K562 (cell line): Measurements from ENCODE around the gene SORCS2. TPM values are rescaled to one million over a fixed set of nuclear protein-coding genes. Genes with fewer than 3 reads are reported as not detected.

ENCODE experiments used
- ATAC-seq: fragments of 200-7000 bp; cut with Tn5 transposase; 3 replicates; pipeline ENCODE4 v1.9.1; 2020; ENCODE audit warnings: moderate library complexity
- BruUV-seq: library from RNA; stranded (reverse); fragments of 400-500 nt; replicated peaks from 2 replicates; lab custom pipeline; 2021; lab: Mats Ljungman, UMichigan
- CTCF ChIA-PET: fragments of 300-600 bp; formaldehyde crosslinking; extraction: SDS; loops from one replicate; lab custom pipeline; 2021; ENCODE audit warnings: low intra/inter-chr PET ratio; lab: Yijun Ruan, JAX
- POLR2A ChIA-PET: fragments of 300-600, 350-650 bp; sonication (Branson Sonifier 250); formaldehyde crosslinking; extraction: SDS; loops from one replicate; lab custom pipeline; 2021; ENCODE audit warnings: antibody characterized with exemption, inconsistent platforms; lab: Yijun Ruan, JAX
- DNase-seq, 4 experiments: peaks; one replicate each; pipeline versions ENCODE4 v3.0.0 to v3.0.0-alpha.2; 2011 to 2018; ENCODE audit warnings: low spot score in 3 of 4, mixed read lengths in 3 of 4; ENCODE audit errors: extremely low read depth in 1 of 4
- FAIRE-seq: peaks from 2 replicates; lab custom pipeline; 2011; peaks lifted over from hg19 to GRCh38; lab: Jason Lieb, UNC
- H2AFZ ChIP-seq: 2 replicates; pipeline ENCODE4 v1.6.0; 2011; ENCODE audit warnings: low read depth, low read length, control low read depth, inconsistent platforms
- H3K27ac ChIP-seq: fragments of 200-600 bp; 3 replicates; pipeline ENCODE4 v1.8.0; 2011; ENCODE audit warnings: low read depth, mild to moderate bottlenecking, control low read depth, inconsistent platforms, low read length, moderate library complexity, mixed read lengths; ENCODE audit errors: extremely low read depth
- H3K27me3 ChIP-seq, 2 experiments: fragments of 300-600 bp in 1 of 2; 2 replicates in 1 of 2; 3 replicates in 1 of 2; pipeline versions ENCODE4 v1.6.0 to v1.8.0; 2011; ENCODE audit warnings: inconsistent platforms in 2 of 2, low read length in 2 of 2, mild to moderate bottlenecking in 1 of 2, mixed read lengths in 1 of 2, moderate library complexity in 1 of 2; ENCODE audit not compliant: control insufficient read depth in 2 of 2, insufficient read depth in 2 of 2
- H3K36me3 ChIP-seq: fragments of 300-600 bp; 3 replicates; pipeline ENCODE4 v1.8.0; 2011; ENCODE audit warnings: mild to moderate bottlenecking, low read length, inconsistent platforms; ENCODE audit not compliant: control insufficient read depth, insufficient read depth
- H3K4me1 ChIP-seq, 2 experiments: fragments of 200-600 bp in 1 of 2; replicated peaks in 1 of 2; 2 replicates in 1 of 2; 3 replicates in 1 of 2; pipeline versions ENCODE4 v1.5.1 to v1.8.0; 2011; ENCODE audit warnings: inconsistent platforms in 2 of 2, low read length in 2 of 2, mild to moderate bottlenecking in 1 of 2, mixed read lengths in 1 of 2, moderate library complexity in 1 of 2; ENCODE audit not compliant: control insufficient read depth in 2 of 2, insufficient read depth in 2 of 2
- H3K4me2 ChIP-seq: 2 replicates; pipeline ENCODE4 v1.6.1; 2011; ENCODE audit warnings: low read length, control low read depth, inconsistent platforms, mixed read lengths; ENCODE audit not compliant: insufficient read depth
- H3K4me3 ChIP-seq: fragments of 200-600 bp; sonication (generic), shearing (Covaris generic); 2 replicates; pipeline ENCODE4 v1.5.1; 2016; ENCODE audit warnings: control low read depth, inconsistent platforms
- H3K79me2 ChIP-seq: fragments of 200-600 bp; 3 replicates; pipeline ENCODE4 v1.8.0; 2011; ENCODE audit warnings: low read length, inconsistent platforms; ENCODE audit not compliant: control insufficient read depth, insufficient read depth
- H3K9ac ChIP-seq, 2 experiments: 2 replicates each; pipeline versions ENCODE4 v1.6.0 to v1.6.1; 2011; ENCODE audit warnings: low read depth in 2 of 2, low read length in 2 of 2, control low read depth in 1 of 2, inconsistent platforms in 1 of 2, mild to moderate bottlenecking in 1 of 2, mixed read lengths in 1 of 2; ENCODE audit not compliant: insufficient read depth in 1 of 2
- H3K9me1 ChIP-seq: one replicate; pipeline ENCODE4 v1.6.0; 2011; ENCODE audit warnings: inconsistent platforms, mild to moderate bottlenecking, low read length, moderate library complexity; ENCODE audit not compliant: control insufficient read depth, insufficient read depth
- H3K9me3 ChIP-seq: replicated peaks from 2 replicates; pipeline ENCODE4 v1.5.1; 2011; ENCODE audit warnings: low read depth, low read length, inconsistent platforms; ENCODE audit not compliant: control insufficient read depth, insufficient read depth
- H4K20me1 ChIP-seq: replicated peaks from 2 replicates; pipeline ENCODE4 v1.6.1; 2011; ENCODE audit warnings: low read length, inconsistent platforms, mixed read lengths; ENCODE audit not compliant: control insufficient read depth, insufficient read depth
- ARID2 ChIP-seq: fragments of 450-650 bp; IDR thresholded peaks from 2 replicates; pipeline ENCODE4 v1.6.1; 2017; ENCODE audit warnings: antibody characterized with exemption, mild to moderate bottlenecking
- E2F6 ChIP-seq, 2 experiments: IDR thresholded peaks; 2 replicates each; pipeline ENCODE4 v1.6.1; 2011; ENCODE audit warnings: borderline replicate concordance in 1 of 2, control low read depth in 1 of 2, low read depth in 1 of 2, low read length in 1 of 2, mild to moderate bottlenecking in 1 of 2, mixed read lengths in 1 of 2, moderate library complexity in 1 of 2; ENCODE audit not compliant: insufficient read depth in 1 of 2, insufficient read length in 1 of 2, poor library complexity in 1 of 2, severe bottlenecking in 1 of 2; ENCODE audit errors: extremely low read depth in 1 of 2
- GTF3C2 ChIP-seq: IDR thresholded peaks from 3 replicates; pipeline ENCODE4 v1.6.1; 2011; ENCODE audit warnings: borderline replicate concordance, mild to moderate bottlenecking, moderate library complexity; ENCODE audit not compliant: insufficient read length; ENCODE audit errors: extremely low read depth
- MAFK ChIP-seq: IDR thresholded peaks from 2 replicates; pipeline ENCODE4 v1.6.1; 2011; ENCODE audit warnings: low read length, improper control_type of control experiment
- MEF2A ChIP-seq: IDR thresholded peaks from 2 replicates; pipeline ENCODE4 v1.6.1; 2011; ENCODE audit warnings: low read depth, mild to moderate bottlenecking, low read length, moderate library complexity; ENCODE audit not compliant: control insufficient read depth
- MIER1 ChIP-seq: fragments of 450-650 bp; IDR thresholded peaks from 2 replicates; pipeline ENCODE4 v1.6.1; 2016; ENCODE audit warnings: antibody characterized with exemption, mild to moderate bottlenecking, low read depth
- NR2F6 ChIP-seq: fragments of 450-650 bp; formaldehyde crosslinking; IDR thresholded peaks from 2 replicates; pipeline ENCODE4 v1.4.0; 2020; ENCODE audit warnings: mild to moderate bottlenecking
- WGBS: fragments of 100-300 bp; shearing (Covaris generic); methylation state at CpG from one replicate; pipeline ENCODE4 v1.1.6; 2016; ENCODE audit warnings: low coverage, mixed read lengths; ENCODE audit not compliant: insufficient coverage; ENCODE audit errors: missing lambda C conversion rate; 5-methylcytosine and 5-hydroxymethylcytosine counted together
- in situ Hi-C: fragments of 300-500 bp; cut with MboI; formaldehyde crosslinking; loops from 4 replicates; pipeline ENCODE4 v1.15.0; 2018; ENCODE audit warnings: inconsistent platforms, mixed read lengths
- intact Hi-C: fragments of 100-400 bp; cut with micrococcal nuclease; formaldehyde crosslinking; loops from 2 replicates; pipeline ENCODE4 v1.14.2; 2022
- polyA plus RNA-seq, 8 experiments: library from polyadenylated mRNA; depleted of rRNA in 4 of 8; stranded (reverse) in 5 of 8; unstranded in 3 of 8; fragments of >200 nt; fragmentation: Nextera tagmentation in 2 of 8; fragmentation: Illumina TruSeq in 1 of 8; extraction: Ambion mirVana in 2 of 8; extraction: Trizol in 1 of 8; gene quantifications; 2 replicates each; pipeline versions ENCODE4 v1.2.1 to v1.2.3, GENCODE V29; 2011 to 2014; ENCODE audit warnings: inconsistent platforms in 1 of 8, missing spikeins in 1 of 8
- total RNA-seq, 7 experiments: library from RNA; depleted of rRNA in 6 of 7; stranded (reverse); fragments of >200 nt in 6 of 7; fragmentation: Illumina TruSeq in 2 of 7; extraction: Trizol in 2 of 7; gene quantifications; 2 replicates each; pipeline versions ENCODE4 v1.2.1 to v1.2.3, GENCODE V29; 2011 to 2021; ENCODE audit warnings: low replicate concordance in 1 of 7

The SORCS2 gene
- total and polyA plus RNA-seq, 9 of the 15 experiments (the other 6 are each of a cell fraction or from before 2014, with no cell fraction given) = not detected

- H3K9ac ChIP-seq = no peak overlapping the region
- in situ Hi-C loops = no loop called here
- H3K36me3 ChIP-seq = no peaks in the 10 kb centered on the region
- no peaks in the 10 kb centered on the region for H3K79me2 ChIP-seq
- no peak overlapping the region for H3K4me2 ChIP-seq
- WGBS = under 1% methylated on average over 25 of the region's 25 CpGs
- no peak for ATAC-seq
- no peak overlapping the region for H3K4me3 ChIP-seq
- no peaks in the 10 kb centered on the region; the same call in 1 of the 2 replicates for H3K9me3 ChIP-seq
- no peak overlapping the region for H2AFZ ChIP-seq
- no peaks in the 10 kb centered on the region; the same call in none of the 2 replicates for H4K20me1 ChIP-seq
- BruUV-seq = no TSS peak
- CTCF ChIA-PET = no interaction called here
- no peak for TF ChIP-seq E2F6 (IDR thresholded peaks at IDR 0.05; ENCODE audit: borderline replicate concordance in 1 of 2, extremely low read depth in 1 of 2, insufficient read depth in 1 of 2, insufficient read length in 1 of 2, low read depth in 1 of 2, low read length in 1 of 2, poor library complexity in 1 of 2, severe bottlenecking in 1 of 2)
- no peak for TF ChIP-seq MAFK
- TF ChIP-seq GTF3C2 = no peak
- TF ChIP-seq MIER1 = no peak
- TF ChIP-seq NR2F6 (CRISPR knock-in tag) = no peak
- TF ChIP-seq MEF2A = no peak
- TF ChIP-seq ARID2 = no peak
- intact Hi-C loops = no loop called here
- H3K9me1 ChIP-seq = no peaks in the 10 kb centered on the region
- H3K27ac ChIP-seq = no peak overlapping the region
- FAIRE-seq = no peak
- H3K27me3 ChIP-seq = peaks cover 3 to 32% of the 10 kb centered on the region in 2 experiments; a peak in 3 of 5 replicates
- POLR2A ChIA-PET = interaction anchor here (0.6 to 1.1 kb wide), 2 partner anchors 13 to 332 kb away, joined by 3 read pairs; no protein-coding TSS in a partner anchor
- H3K4me1 ChIP-seq = no peaks in the 10 kb centered on the region
- DNase-seq = no peak
These were observed 443.3 kb downstream of the SORCS2 start for GRCh38 chr4:7635445-7636239.
